Lung (tissue), 12 donors: Measurements from ENCODE around the gene WDR86. TPM values are rescaled to one million over a fixed set of nuclear protein-coding genes. Genes with fewer than 3 reads are reported as not detected.

Experiments
- ATAC-seq: fragments of 200-7000 bp; cut with Tn5 transposase; one replicate; pipeline ENCODE4 v1.9.1; 2020; ENCODE audit warnings: moderate number of reproducible peaks; ENCODE audit not compliant: insufficient read depth, low FRiP score
- DNase-seq, 3 donors: peaks; one replicate each; pipeline ENCODE4 v3.0.0-alpha.2; 2013 to 2017
- H3K27ac ChIP-seq, 2 donors: one replicate each; pipeline ENCODE4 v1.5.1; 2013; ENCODE audit warnings: mild to moderate bottlenecking in 2 of 2, moderate library complexity in 2 of 2, control low read depth in 1 of 2, inconsistent platforms in 1 of 2, low read depth in 1 of 2, low read length in 1 of 2
- H3K27me3 ChIP-seq, 3 donors: one replicate each; pipeline ENCODE4 v1.5.1; 2013; ENCODE audit warnings: low read length in 2 of 3; ENCODE audit not compliant: control insufficient read depth in 3 of 3, insufficient read depth in 3 of 3
- H3K36me3 ChIP-seq, 4 donors: one replicate each; pipeline ENCODE4 v1.5.1; 2013; ENCODE audit warnings: low read length in 4 of 4, mild to moderate bottlenecking in 1 of 4, moderate library complexity in 1 of 4; ENCODE audit not compliant: control insufficient read depth in 4 of 4, insufficient read depth in 4 of 4
- H3K4me1 ChIP-seq, 5 donors: one replicate each; pipeline ENCODE4 v1.5.1; 2013; ENCODE audit warnings: low read length in 5 of 5, mild to moderate bottlenecking in 2 of 5, moderate library complexity in 1 of 5; ENCODE audit not compliant: control insufficient read depth in 5 of 5, insufficient read depth in 5 of 5
- H3K4me3 ChIP-seq: one replicate; pipeline ENCODE4 v1.5.1; 2013; ENCODE audit warnings: mild to moderate bottlenecking, control low read depth, moderate library complexity
- H3K9ac ChIP-seq, 2 donors: one replicate each; pipeline ENCODE4 v1.5.1; 2013; ENCODE audit warnings: low read length in 2 of 2, control low read depth in 1 of 2; ENCODE audit not compliant: insufficient read depth in 1 of 2
- H3K9me3 ChIP-seq, 4 donors: one replicate each; pipeline ENCODE4 v1.5.1; 2013; ENCODE audit warnings: low read length in 3 of 4, mild to moderate bottlenecking in 1 of 4, moderate library complexity in 1 of 4; ENCODE audit not compliant: control insufficient read depth in 4 of 4, insufficient read depth in 3 of 4
- WGBS, 2 donors: extraction: QIAGEN DNeasy Blood & Tissue Kit; methylation state at CpG; one replicate each; pipeline ENCODE4 v1.1.7; 2013; 5-methylcytosine and 5-hydroxymethylcytosine counted together
- polyA plus RNA-seq, 2 donors: library from polyadenylated mRNA; stranded (reverse); fragments of 200-250 nt; gene quantifications; one replicate each; pipeline ENCODE4 v1.2.1, GENCODE V29; 2013
- total RNA-seq, 2 donors: library from RNA; depleted of rRNA in 1 of 2; stranded (reverse); fragments of >200 nt in 1 of 2; gene quantifications; one replicate each; pipeline ENCODE4 v1.2.1, GENCODE V29; 2014 to 2021
- TF ChIP-seq, protein P1 (sequence below): IDR thresholded peaks from 2 replicates; pipeline ENCODE4 v1.5.1; 2012; ENCODE audit warnings: mild to moderate bottlenecking; ENCODE audit errors: control extremely low read depth, extremely low read depth
- donor health status: control.
- donor health status: control.
- donor health status: Bipolar disorder and iron deficiency.
- donor health status: healthy.
- donor health status: DM: yes; HTN: yes; CAD: no.

WDR86 gene
- total and polyA plus RNA-seq, 4 donors: 0.81 to 19.7 (median 2.4) TPM

DNA sequence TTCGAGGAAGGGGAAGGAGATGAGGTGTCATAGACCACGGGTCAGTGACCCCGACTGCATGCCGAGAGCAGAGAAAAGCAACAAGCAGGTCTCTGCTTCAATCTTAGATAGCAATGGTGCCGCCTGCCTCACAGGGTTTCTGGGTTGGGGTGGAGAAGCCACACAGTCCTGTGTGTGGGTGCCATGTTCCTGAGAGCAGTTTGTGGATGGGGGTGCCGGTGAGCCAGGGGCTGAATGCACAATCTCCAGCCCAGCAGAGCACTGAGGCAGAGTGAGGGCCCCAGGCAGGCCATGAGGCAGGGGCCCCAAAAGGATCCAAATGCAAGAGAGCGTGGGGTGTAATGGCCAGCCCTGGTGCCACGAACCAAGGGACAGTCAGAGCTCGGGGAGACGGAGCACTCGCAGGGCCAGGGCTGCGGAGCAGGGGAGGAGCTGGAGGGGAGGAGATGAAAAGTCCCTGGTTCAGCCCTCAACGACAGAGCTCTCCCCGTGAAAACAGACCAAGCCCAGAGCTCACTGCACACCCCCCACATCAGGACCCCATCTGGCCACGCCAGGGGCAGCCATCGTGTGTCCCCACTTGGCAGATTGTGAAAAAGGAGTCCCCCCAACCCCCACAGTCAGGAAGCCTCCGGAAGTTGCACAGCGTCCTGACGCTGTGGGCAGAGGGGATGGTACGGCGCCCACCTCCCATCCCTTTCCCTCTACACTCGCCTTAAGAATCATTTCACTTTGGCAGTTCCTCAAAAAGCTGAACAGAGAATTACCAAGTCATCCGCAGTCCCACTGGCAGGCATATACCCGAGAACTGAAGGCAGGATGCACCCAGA, 19.9 kb downstream of the WDR86 start:
- H3K4me1 ChIP-seq: peaks cover 0 to 6% (median 0%) of the 10 kb centered on the region in 5 donors
- ATAC-seq: no peak
- WGBS, 2 donors: 59 to 77% methylated on average over 23 to 24 of the region's 24 CpGs
- no peak for DNase-seq
- no peaks in the 10 kb centered on the region for H3K9me3 ChIP-seq
- H3K9ac ChIP-seq: no peak overlapping the region
- H3K4me3 ChIP-seq: no peak overlapping the region
- TF ChIP-seq, protein P1, sequence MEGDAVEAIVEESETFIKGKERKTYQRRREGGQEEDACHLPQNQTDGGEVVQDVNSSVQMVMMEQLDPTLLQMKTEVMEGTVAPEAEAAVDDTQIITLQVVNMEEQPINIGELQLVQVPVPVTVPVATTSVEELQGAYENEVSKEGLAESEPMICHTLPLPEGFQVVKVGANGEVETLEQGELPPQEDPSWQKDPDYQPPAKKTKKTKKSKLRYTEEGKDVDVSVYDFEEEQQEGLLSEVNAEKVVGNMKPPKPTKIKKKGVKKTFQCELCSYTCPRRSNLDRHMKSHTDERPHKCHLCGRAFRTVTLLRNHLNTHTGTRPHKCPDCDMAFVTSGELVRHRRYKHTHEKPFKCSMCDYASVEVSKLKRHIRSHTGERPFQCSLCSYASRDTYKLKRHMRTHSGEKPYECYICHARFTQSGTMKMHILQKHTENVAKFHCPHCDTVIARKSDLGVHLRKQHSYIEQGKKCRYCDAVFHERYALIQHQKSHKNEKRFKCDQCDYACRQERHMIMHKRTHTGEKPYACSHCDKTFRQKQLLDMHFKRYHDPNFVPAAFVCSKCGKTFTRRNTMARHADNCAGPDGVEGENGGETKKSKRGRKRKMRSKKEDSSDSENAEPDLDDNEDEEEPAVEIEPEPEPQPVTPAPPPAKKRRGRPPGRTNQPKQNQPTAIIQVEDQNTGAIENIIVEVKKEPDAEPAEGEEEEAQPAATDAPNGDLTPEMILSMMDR: no peak
- H3K36me3 ChIP-seq: peaks cover 0 to 6% (median 1%) of the 10 kb centered on the region in 4 donors
- no peak overlapping the region for H3K27ac ChIP-seq
- peaks cover 0 to 2% (median 0%) of the 10 kb centered on the region in 3 donors for H3K27me3 ChIP-seq

DNA sequence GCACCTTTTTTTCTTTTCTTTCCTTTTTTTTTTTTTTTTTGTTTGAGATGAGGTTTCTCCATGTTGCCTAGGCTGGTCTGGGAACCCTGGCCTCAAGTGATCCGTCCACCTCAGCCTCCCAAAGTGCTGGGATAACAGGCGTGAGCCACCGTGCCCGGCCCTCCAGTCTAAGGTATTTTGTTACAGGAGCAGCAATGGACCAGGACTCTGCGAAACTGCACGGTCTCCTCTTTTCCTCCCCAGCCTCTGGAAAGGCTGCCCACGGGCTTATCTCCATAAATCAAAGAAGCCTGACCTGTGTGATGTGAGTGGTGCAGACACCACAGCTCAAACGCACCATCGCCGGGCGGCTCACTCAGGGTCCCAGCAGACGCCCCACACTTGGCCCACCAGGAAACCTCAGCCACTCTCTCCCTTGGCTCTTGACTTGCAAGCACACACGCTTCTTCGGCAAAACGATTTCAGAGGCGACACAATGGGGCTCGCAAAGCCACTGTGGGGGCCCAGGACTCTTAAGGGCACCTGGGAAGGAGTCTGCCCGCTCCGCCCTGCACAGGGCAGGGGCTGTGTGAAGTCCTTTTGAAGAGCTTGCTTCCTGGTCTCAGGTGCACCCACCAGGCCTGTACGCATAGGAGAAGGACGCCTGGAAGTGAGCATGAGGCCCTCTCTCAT, 20.6 kb downstream of the WDR86 start:
- no peaks in the 10 kb centered on the region for H3K9me3 ChIP-seq
- H3K36me3 ChIP-seq: peaks cover 0 to 6% (median 1%) of the 10 kb centered on the region in 4 donors
- H3K4me3 ChIP-seq: no peak overlapping the region
- WGBS, 2 donors: 86 to 90% methylated on average over 21 of the region's 21 CpGs
- H3K27ac ChIP-seq: no peak overlapping the region
- DNase-seq (no peak), ATAC-seq (no peak)
- TF ChIP-seq, protein P1: no peak
- peaks cover 0 to 2% (median 0%) of the 10 kb centered on the region in 3 donors for H3K27me3 ChIP-seq
- peaks cover 0 to 6% (median 0%) of the 10 kb centered on the region in 5 donors for H3K4me1 ChIP-seq
- no peak overlapping the region for H3K9ac ChIP-seq

DNA sequence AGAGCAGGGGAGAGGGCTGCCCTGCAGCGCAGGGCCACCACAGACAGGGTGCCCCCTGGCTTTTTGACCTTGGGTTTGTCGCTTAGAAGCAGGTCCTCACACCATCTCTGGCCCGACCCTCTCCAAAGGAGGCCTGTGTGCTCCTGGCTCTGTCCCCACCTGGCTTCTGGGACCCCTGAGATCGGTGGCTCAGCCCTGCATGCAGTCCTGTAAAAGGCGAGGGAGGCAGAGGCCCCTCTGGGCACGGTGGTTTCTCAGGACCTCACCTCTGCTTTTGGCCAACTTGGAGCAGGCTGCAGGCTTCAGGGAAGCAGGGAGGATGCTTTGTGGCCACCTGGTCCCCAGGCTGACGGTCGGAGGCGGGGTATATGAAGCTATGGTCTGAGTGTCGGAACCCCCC, 21.4 kb downstream of the WDR86 start:
- Histone ChIP-seq H3K27ac (no peak overlapping the region), H3K4me1 (peaks cover 0 to 6% (median 0%) of the 10 kb centered on the region in 5 donors), H3K9ac (no peak overlapping the region), H3K4me3 (no peak overlapping the region), H3K9me3 (no peaks in the 10 kb centered on the region), H3K36me3 (peaks cover 0 to 6% (median 1%) of the 10 kb centered on the region in 4 donors), H3K27me3 (peaks cover 0 to 2% (median 0%) of the 10 kb centered on the region in 3 donors)
- 86 to 88% methylated on average over 10 of the region's 10 CpGs for WGBS, 2 donors
- TF ChIP-seq, protein P1: no peak
- ATAC-seq: no peak
- no peak for DNase-seq
